Glomerular endothelial cell (primary cell): ENCODE measurements around the gene LGALS12. TPM values are rescaled to one million over a fixed set of nuclear protein-coding genes. Genes with fewer than 3 reads are reported as not detected.
"Not testable (repeated sequence)": the region's sequence is repeated elsewhere in the genome, so short reads cannot be mapped to it uniquely, and the experiment has no call there.

ENCODE experiments used
- DNase-seq: peaks from one replicate; pipeline ENCODE4 v3.0.0-alpha.2; 2011; ENCODE audit warnings: low read depth, low spot score; ENCODE audit errors: extremely low read depth
- total RNA-seq: library from RNA; depleted of rRNA; stranded (reverse); fragments of >200 nt; gene quantifications from 2 replicates; pipeline ENCODE4 v1.2.3, GENCODE V29; 2015

The LGALS12 gene
- total RNA-seq, 1 donor from 2014 or later, result not detected

DNA sequence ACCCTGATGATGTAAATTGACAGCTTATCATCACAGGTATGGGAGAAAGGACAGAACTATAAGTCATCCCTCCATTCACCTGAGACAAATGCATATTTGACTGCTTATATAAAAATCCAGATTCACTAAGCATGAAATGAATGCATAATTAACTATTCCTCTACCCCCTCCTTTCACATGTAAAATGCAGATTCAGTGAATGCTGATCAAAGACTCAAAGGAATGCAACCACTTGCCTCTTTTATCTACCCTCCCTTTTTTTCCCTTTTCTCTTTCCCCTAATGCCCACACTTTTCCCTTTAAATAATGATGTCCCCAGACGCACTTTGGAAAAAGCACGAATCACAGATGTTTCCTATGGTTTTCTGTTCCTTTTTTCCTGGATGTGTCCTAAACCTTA is 26.2 kb downstream of the LGALS12 start:
- no peak for DNase-seq

DNA sequence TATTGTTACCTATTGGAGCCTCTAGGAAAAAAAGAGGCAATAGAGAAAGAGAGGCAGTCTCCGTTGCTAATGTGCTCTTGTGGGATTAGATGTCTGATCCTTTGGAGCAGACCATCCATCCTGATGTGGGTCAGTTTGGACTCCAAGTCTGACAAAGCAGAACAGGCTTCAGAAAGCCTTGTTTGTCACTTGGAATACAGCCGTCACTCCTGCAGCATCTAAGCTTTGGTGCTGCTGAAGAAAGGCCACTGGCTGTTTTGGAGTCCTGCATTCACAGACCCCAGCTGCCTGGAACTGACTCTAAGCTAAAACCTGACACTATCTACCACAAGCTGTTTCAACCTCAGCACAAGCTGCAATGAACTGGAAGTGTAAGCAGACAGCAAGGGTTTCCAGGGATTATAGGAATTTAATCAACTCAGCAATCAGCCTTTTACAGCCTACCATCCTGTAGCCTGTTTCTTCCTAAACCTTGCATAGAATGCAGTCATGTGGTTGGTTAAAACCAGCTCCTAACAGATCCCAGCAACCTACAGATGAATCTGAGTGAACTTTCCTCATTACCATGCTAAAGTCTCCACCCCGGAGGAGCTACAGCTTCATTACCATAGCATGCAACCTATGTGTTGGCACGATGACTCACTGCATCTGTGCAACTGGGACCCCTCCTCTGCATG is 27.1 kb downstream of the LGALS12 start:
- no peak for DNase-seq

- no peak for DNase-seq
Observed at GRCh38 chr11:63534076-63534475, 28.2 kb downstream of the LGALS12 start.

DNA sequence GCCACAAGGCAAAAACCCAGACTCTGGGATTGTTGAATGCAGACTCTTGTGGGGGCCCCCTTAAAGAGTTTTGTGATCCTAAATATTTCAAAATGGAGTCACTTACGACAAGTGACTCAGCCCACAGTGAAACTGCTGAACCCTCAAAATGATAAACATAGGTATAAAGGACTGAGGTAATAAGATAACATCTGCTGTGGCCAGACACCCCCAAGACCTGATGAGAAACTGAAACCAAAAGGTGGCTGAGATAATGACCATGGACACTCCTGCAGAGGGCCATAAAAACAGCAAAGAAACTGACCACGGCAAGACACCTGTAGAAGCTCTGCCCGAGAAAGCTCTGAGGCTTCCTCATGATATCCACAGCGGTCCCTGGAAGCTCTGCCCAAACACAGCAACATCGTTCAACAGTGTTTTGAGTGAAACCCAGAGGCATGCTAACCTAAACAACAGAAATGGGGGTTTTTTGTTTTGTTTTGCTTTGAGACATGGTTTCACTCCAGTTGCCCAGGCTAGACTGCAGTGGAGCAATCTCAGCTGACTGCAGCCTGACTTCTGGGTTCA is 29.1 kb downstream of the LGALS12 start:
- no peak for DNase-seq

DNA sequence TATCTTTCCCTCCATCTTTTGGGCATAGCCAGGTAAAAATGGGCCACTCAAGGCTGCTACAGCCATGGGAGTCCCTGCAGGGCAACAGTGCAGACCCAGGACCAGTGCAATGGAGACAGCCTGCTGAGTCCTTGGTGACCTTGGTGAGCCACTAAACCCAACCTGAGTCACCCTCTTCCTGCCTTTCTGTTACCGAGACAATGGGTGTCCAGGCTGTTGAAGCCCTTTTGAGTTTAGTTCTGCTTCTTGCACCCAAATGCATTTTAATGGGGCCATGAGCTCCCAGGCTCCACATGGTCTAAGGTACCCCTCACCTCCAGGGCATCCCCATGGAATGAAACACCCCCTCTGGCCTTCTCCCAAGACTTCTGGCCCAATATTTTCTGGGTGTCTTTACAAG is 29.9 kb downstream of the LGALS12 start:
- DNase-seq, result no peak

DNA sequence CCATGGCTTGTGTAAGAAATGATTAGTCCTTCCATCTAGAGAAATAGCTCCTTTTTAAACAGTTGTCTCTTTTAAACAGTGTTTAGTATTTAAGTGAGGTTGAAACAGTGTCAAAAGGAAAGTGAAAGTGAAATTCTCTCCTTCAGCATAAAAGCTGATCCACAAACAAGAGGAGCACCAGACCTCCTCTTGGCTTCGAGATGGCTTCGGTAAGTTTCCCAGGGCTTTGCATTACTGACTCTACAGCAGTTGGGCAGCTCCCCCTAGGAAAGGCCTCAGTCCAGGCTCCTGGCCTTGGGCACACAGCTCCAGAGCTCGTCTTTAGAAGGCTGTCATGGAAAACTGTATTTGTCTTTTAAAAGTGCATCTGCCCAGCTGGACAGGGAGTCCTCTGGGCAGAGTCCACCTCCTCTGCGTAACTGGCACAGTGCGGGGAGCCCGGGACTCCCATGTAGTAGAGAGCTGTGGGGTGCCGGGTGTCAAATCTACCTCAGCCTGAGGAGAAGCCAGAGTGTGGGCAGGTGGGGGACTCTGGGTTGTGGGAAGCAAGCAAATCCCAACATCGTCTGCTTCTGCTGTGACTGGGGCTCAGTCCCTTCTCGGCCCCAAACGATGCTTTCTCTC is 30.9 kb downstream of the LGALS12 start, which contains the start of gene PLAAT4:
PLAAT4 (plus strand) TSS at position 140 of the 624 bp plus-strand sequence; CDS start at position 201, 61 bp downstream.
- DNase-seq, result no peak

DNA sequence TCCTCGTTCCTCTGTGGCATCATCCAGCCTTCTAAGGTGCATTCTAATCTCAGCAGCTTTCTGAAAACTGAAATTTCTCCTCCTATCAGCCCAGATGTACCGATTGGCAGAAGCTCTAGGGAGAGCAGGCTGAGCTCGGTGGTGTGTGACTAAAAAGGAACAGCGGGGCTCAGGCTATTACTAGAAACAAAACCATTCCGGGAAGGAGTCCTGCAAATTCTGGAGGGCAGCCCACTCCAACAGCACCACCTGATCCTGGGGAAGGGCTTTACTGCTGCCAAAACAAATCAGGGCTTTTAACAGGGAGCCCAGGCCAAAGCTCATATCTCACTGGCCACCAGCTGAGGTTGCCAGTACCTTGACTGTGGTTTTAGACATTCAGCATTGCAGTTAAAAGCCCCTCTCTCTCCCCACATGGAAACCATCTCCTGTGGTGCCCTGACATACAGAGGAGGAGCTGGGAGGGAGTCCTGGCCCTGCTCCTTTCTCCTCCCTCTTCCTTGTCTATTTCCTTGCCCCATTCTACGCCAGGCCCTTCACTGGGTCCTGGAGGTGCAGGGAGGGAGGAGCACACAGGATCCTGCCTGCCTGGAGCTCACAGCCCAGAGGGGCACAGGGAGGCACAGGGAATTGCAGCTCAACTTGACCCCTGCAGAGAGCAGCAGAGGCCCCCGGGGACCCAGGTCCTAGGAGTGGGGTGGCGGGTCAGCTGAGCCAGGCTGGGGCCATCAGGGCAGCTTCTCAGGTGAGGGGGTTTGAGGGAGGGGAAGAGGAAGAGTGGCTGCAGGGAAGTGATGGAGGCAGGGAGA is 31.6 kb downstream of the LGALS12 start:
- no peak for DNase-seq

- DNase-seq, result not testable (repeated sequence)
Observed at GRCh38 chr11:63542506-63542905, 36.6 kb downstream of the LGALS12 start.

DNA sequence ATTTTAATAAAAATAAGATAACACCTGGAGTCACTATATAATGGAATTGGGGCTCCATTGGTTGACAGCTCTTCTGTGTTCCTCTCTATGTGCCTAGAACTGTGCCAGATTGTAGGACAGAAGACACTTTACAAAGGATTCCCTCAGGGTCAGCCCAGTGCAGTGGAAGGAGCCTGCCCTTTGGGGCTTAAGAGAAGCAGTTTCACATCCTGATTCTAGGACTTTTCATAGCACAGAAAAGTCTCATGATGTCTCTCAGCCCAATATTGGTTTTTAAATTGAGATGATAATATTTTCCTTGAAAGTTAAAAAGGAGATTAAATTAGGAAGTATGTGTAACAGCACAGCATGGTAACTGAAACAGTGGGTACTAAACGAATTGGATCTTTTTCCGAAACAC is 37.8 kb downstream of the LGALS12 start:
- no peak for DNase-seq

- DNase-seq, result no peak
Observed at GRCh38 chr11:63547061-63547460, 41.2 kb downstream of the LGALS12 start.

DNA sequence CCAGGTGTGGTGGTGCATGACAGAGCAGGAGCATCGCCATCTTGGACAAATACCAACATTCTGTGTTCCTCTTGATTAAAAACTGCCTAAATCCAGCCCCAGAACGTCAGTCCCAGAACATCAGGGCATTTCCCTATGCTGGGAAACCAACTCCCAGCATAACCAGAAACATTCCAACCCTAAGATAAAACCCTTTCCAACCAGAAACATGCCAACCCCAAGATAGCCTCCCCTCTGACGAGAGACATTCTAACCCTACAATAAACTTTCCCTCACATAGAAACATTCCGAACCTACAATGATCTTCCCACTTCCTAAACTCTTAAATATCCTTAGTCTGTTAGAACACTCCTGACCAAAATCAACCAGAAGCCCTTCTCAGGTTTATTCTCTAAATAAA is 42.3 kb downstream of the LGALS12 start:
- no peak for DNase-seq

- no peak for DNase-seq
Observed at GRCh38 chr11:63549411-63549810, 43.5 kb downstream of the LGALS12 start.

GRCh38 chr11:63550156-63550700 is 44.3 kb downstream of the LGALS12 start:
- DNase-seq, result not testable (repeated sequence)

DNA sequence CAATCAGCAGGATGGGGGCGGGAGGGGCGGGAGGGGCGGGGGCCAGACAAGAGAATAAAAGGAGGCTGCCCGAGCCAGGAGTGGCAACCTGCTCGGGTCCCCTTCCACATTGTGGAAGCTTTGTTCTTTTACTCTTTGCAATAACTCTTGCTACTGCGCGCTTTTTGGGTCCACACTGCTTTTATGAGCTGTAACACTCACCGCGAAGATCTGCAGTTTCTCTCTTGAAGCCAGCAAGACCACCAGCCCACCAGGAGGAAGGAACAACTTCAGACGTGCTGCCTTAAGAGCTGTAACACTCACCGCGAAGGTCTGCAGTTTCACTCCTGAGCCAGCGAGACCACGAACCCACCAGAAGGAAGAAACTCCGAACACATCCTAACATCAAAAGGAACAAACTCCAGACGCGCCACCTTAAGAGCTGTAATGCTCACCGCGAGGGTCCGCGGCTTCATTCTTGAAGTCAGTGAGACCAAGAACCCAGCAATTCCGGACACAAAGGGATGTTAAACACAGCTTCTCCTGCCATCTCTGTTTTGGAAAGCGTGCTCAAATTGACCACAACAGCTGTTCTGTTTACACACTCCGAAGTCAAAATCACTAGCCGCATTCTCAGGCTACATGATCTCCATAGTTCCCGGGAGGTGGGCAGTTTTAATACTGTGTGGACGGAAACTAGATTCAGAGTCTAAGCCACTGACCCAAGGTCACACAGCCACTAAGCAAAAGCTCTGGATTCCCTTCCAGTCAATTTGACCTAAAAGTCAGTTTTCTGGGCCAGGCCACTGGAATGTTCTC is 45.4 kb downstream of the LGALS12 start:
- DNase-seq, result no peak

GRCh38 chr11:63551889-63552266 is 46.0 kb downstream of the LGALS12 start:
- no peak for DNase-seq

- DNase-seq, result no peak
Observed at GRCh38 chr11:63552921-63553320, 47.0 kb downstream of the LGALS12 start.

GRCh38 chr11:63553759-63554158 is 47.9 kb downstream of the LGALS12 start:
- DNase-seq, result no peak

- DNase-seq, result no peak
Observed at GRCh38 chr11:63554877-63555223, 49.0 kb downstream of the LGALS12 start.

- DNase-seq, result no peak
Observed at GRCh38 chr11:63556404-63557013, 50.6 kb downstream of the LGALS12 start.

- DNase-seq, result no peak
Observed at GRCh38 chr11:63557570-63557969, 51.7 kb downstream of the LGALS12 start.
